Measurements from ENCODE around the gene DHRS2. TPM values are rescaled to one million over a fixed set of nuclear protein-coding genes. Genes with fewer than 3 reads are reported as not detected.

DHRS2 gene
- total and polyA plus RNA-seq, 7 donors, result 0.04 to 0.55 (median 0.22) TPM; not detected in 3

DNA sequence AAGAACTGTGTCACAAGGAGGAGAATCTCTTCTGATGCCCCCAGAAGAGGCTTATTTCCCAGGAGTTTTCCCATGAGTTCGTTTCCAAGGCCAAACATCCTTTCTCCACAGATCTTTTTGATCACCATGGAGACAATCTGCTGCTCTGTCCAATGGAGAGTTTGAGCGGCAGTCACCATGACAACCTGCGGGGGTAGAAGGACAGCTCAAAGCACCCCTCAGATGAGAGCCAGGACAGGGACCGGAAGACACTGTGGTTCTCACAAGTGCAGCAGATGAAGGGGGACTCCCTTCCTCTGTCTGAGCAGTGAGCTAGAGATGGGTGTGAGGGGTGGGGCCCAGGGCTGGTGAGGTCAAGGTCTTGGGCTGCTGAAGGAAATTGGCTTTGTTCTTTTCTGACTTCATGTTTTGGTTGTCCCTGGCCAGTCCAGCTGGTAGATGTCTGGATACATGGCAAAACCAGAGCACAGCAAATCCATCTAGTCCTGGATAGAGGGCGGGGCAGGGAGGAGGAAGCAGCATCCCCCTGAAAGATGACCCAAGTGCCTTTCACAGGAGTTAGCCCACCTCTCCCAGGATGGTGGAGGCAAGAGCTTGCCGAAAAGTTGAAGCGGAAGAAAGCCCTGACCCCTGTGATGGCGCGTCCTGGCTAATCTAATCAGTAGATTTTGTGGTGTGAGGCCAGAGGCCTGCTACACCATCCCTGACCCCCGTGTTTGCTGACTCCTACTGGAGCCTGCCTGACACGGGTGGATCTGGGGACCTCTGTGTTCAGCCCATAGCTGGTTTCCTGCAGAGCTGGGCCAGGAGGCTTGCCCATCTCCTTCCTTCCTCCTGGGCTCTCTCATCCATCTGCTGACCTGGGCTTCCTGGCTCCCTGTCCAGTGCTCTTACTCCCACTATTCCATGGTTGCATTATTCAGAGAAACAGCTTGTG, 24.4 kb downstream of the DHRS2 start:
- 66 to 74% (median 73%) methylated on average over 11 of the region's 11 CpGs for WGBS, 3 donors
- ATAC-seq, result no peak
- H3K36me3 ChIP-seq (ENCODE audit: insufficient read depth in 1 of 2, low read depth in 1 of 2), result no peaks in the 10 kb centered on the region
- no peaks in the 10 kb centered on the region for H3K27me3 ChIP-seq (ENCODE audit: insufficient read depth in 3 of 3, low read length in 2 of 3)
- no peaks in the 10 kb centered on the region for H3K4me1 ChIP-seq
- H3K4me3 ChIP-seq, result no peak overlapping the region
- no peak for DNase-seq
- no peak overlapping the region for H3K27ac ChIP-seq
- intact Hi-C loops (cut with DNase I), result no loop called here
- no peaks in the 10 kb centered on the region for H3K9me3 ChIP-seq
- TF ChIP-seq, protein P1, sequence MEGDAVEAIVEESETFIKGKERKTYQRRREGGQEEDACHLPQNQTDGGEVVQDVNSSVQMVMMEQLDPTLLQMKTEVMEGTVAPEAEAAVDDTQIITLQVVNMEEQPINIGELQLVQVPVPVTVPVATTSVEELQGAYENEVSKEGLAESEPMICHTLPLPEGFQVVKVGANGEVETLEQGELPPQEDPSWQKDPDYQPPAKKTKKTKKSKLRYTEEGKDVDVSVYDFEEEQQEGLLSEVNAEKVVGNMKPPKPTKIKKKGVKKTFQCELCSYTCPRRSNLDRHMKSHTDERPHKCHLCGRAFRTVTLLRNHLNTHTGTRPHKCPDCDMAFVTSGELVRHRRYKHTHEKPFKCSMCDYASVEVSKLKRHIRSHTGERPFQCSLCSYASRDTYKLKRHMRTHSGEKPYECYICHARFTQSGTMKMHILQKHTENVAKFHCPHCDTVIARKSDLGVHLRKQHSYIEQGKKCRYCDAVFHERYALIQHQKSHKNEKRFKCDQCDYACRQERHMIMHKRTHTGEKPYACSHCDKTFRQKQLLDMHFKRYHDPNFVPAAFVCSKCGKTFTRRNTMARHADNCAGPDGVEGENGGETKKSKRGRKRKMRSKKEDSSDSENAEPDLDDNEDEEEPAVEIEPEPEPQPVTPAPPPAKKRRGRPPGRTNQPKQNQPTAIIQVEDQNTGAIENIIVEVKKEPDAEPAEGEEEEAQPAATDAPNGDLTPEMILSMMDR (IDR thresholded peaks at IDR 0.05), result no peak

DNA sequence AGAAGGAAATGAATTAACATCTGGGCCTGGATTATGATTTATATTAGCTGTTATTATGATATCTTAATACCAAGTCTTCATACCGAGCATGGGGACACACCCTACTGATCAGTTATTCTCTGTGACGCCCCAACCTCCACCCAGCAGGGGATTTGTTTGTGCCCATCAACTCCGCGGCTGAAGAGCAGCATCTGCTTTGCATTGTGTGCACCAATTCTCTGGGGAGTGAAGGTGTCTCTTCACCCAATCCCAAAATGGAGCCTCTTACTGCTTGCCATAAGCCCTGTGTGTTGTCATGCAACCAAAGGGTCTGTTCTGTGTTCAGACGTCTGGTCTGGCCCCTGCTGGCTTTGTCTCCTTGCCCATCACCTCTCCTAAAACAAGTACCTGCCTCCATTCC, 25.4 kb downstream of the DHRS2 start:
- no peak for DNase-seq
- Histone ChIP-seq H3K27ac (no peak overlapping the region), H3K4me1 (no peaks in the 10 kb centered on the region), H3K36me3 (ENCODE audit: insufficient read depth in 1 of 2, low read depth in 1 of 2) (no peaks in the 10 kb centered on the region), H3K27me3 (ENCODE audit: insufficient read depth in 3 of 3, low read length in 2 of 3) (no peaks in the 10 kb centered on the region), H3K4me3 (no peak overlapping the region), H3K9me3 (no peaks in the 10 kb centered on the region)
- TF ChIP-seq, protein P1 (IDR thresholded peaks at IDR 0.05), result no peak
- ATAC-seq, result no peak
- intact Hi-C loops (cut with DNase I), result no loop called here
- 62 to 66% (median 62%) methylated on average over 5 of the region's 5 CpGs for WGBS, 3 donors

DNA sequence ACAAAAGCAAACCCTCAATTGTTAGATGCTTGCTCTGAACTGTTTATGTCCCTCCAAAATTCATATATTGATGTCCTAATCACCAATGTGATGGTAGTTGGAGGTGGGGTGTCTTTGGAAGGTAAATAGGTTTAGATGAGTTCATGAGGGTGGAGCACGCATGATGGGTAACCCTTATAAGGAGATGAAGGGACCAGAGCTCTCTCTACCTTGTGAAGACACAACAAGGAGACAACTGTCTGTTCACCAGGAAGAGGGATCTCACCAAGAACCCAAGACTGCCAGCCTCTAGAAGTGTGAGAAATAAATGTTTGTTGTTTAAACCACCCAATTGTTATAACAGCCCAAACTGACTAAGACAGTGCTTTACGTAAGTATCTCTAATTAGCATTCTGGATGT, 27.0 kb downstream of the DHRS2 start:
- no peak for ATAC-seq
- intact Hi-C loops (cut with DNase I), result no loop called here
- no peak for DNase-seq
- no peak overlapping the region for H3K27ac ChIP-seq
- no peak overlapping the region for H3K4me3 ChIP-seq
- 86 to 95% (median 93%) methylated on average over 2 of the region's 2 CpGs for WGBS, 3 donors
- no peaks in the 10 kb centered on the region for H3K36me3 ChIP-seq (ENCODE audit: insufficient read depth in 1 of 2, low read depth in 1 of 2)
- no peaks in the 10 kb centered on the region for H3K9me3 ChIP-seq
- H3K27me3 ChIP-seq (ENCODE audit: insufficient read depth in 3 of 3, low read length in 2 of 3), result no peaks in the 10 kb centered on the region
- TF ChIP-seq, protein P1 (IDR thresholded peaks at IDR 0.05), result no peak
- H3K4me1 ChIP-seq, result no peaks in the 10 kb centered on the region

DNA sequence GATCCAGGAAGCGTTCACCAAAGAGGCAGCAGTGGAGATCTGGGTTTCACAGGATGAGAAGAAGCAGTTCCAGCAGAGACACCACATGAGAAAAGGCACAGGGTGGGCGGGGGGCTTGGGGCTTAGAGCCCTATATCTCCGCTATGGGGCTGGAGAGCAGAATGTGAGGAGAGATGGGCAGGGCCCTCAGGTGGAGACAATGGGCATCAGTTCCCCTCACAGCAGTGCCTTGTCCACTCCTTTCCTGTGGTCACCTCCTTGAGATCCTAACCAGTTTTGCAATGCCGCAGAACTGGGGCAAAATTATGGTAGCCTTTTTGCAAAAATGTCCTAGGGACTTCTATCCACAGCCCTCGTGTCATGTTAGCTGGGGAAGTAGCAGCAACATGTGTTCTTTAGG, 27.5 kb downstream of the DHRS2 start:
- Histone ChIP-seq H3K9me3 (no peaks in the 10 kb centered on the region), H3K36me3 (ENCODE audit: insufficient read depth in 1 of 2, low read depth in 1 of 2) (no peaks in the 10 kb centered on the region), H3K4me1 (no peaks in the 10 kb centered on the region), H3K27ac (no peak overlapping the region), H3K4me3 (no peak overlapping the region), H3K27me3 (ENCODE audit: insufficient read depth in 3 of 3, low read length in 2 of 3) (no peaks in the 10 kb centered on the region)
- intact Hi-C loops (cut with DNase I), result no loop called here
- WGBS, 3 donors, result 62 to 75% (median 65%) methylated on average over 5 of the region's 5 CpGs
- ATAC-seq (no peak), DNase-seq (no peak)
- TF ChIP-seq, protein P1 (IDR thresholded peaks at IDR 0.05), result no peak

All from psoas muscle (tissue), 8 donors.